Measurements from ENCODE around the gene SEL1L. TPM values are rescaled to one million over a fixed set of nuclear protein-coding genes. Genes with fewer than 3 reads are reported as not detected.
"Not testable (repeated sequence)": the region's sequence is repeated elsewhere in the genome, so short reads cannot be mapped to it uniquely, and the experiment has no call there.

SEL1L gene
- total RNA-seq, 3 donors from 2014 or later, result 87.7 to 103 (median 89.9) TPM

- Histone ChIP-seq H3K4me3 (no peak overlapping the region), H3K36me3 (ENCODE audit: low read depth) (no peaks in the 10 kb centered on the region), H3K9me3 (no peaks in the 10 kb centered on the region), H3K4me1 (ENCODE audit: low read depth) (peaks cover 31% of the 10 kb centered on the region)
- no peak for TF ChIP-seq CTCF (IDR thresholded peaks at IDR 0.05)
- intact Hi-C loops (cut with DNase I, micrococcal nuclease), result no loop called here
- ATAC-seq (peak; percentile 42), DNase-seq (no peak)
Measured at GRCh38 chr14:81517798-81518398, 15.8 kb downstream of the SEL1L start.

- intact Hi-C loops (cut with DNase I, micrococcal nuclease), result no loop called here
- no peaks in the 10 kb centered on the region for H3K9me3 ChIP-seq
- peaks cover 31% of the 10 kb centered on the region for H3K4me1 ChIP-seq (ENCODE audit: low read depth)
- no peaks in the 10 kb centered on the region for H3K36me3 ChIP-seq (ENCODE audit: low read depth)
- DNase-seq (peak in 1 of 3 donors; percentile 58), ATAC-seq (peak; percentile 78)
- no peak for TF ChIP-seq CTCF (IDR thresholded peaks at IDR 0.05)
- H3K4me3 ChIP-seq, result no peak overlapping the region
Measured at GRCh38 chr14:81516986-81517797, 16.5 kb downstream of the SEL1L start.

- H3K4me3 ChIP-seq; intact Hi-C loops (cut with DNase I, micrococcal nuclease); DNase-seq; H3K36me3 ChIP-seq (ENCODE audit: low read depth); H3K9me3 ChIP-seq; ATAC-seq: not testable (repeated sequence)
- peaks cover 39% of the 10 kb centered on the region for H3K4me1 ChIP-seq (ENCODE audit: low read depth)
Measured at GRCh38 chr14:81515927-81516326, 17.7 kb downstream of the SEL1L start.

- DNase-seq; ATAC-seq; intact Hi-C loops (cut with DNase I, micrococcal nuclease); H3K36me3 ChIP-seq (ENCODE audit: low read depth); H3K4me3 ChIP-seq; H3K9me3 ChIP-seq: not testable (repeated sequence)
- peaks cover 29% of the 10 kb centered on the region for H3K4me1 ChIP-seq (ENCODE audit: low read depth)
Measured at GRCh38 chr14:81512826-81513225, 20.8 kb downstream of the SEL1L start.

- no peak for DNase-seq
Measured at GRCh38 chr14:81511111-81511904, 22.3 kb downstream of the SEL1L start.

More at GRCh38 chr14:81511111-81511904, 22.3 kb downstream of the SEL1L start:
- TF ChIP-seq CTCF (IDR thresholded peaks at IDR 0.05), result no peak
- intact Hi-C loops (cut with DNase I, micrococcal nuclease), result no loop called here
- Histone ChIP-seq H3K4me3 (no peak overlapping the region), H3K4me1 (ENCODE audit: low read depth) (peaks cover 23% of the 10 kb centered on the region), H3K36me3 (ENCODE audit: low read depth) (no peaks in the 10 kb centered on the region), H3K9me3 (no peaks in the 10 kb centered on the region)
- no peak for ATAC-seq
